ENCODE data around the gene GNG3.

GRCh38 chr11:62676698-62677097, 30.8 kb upstream of the GNG3 start:
- TF ChIP-seq CTCF (IDR thresholded peaks at IDR 0.05; ENCODE audit: low read depth, low read length, poor library complexity, severe bottlenecking) (peak; percentile 18), EZH2phosphoT487 (IDR thresholded peaks at IDR 0.05; ENCODE audit: borderline replicate concordance, low read length) (no peak)

Data from DOHH2 (cell line).